Measurements from ENCODE around the gene ZXDC. TPM values are rescaled to one million over a fixed set of nuclear protein-coding genes. Genes with fewer than 3 reads are reported as not detected.

The ZXDC gene
- total RNA-seq, 1 experiment from 2014 or later, result 37.2 TPM

DNA sequence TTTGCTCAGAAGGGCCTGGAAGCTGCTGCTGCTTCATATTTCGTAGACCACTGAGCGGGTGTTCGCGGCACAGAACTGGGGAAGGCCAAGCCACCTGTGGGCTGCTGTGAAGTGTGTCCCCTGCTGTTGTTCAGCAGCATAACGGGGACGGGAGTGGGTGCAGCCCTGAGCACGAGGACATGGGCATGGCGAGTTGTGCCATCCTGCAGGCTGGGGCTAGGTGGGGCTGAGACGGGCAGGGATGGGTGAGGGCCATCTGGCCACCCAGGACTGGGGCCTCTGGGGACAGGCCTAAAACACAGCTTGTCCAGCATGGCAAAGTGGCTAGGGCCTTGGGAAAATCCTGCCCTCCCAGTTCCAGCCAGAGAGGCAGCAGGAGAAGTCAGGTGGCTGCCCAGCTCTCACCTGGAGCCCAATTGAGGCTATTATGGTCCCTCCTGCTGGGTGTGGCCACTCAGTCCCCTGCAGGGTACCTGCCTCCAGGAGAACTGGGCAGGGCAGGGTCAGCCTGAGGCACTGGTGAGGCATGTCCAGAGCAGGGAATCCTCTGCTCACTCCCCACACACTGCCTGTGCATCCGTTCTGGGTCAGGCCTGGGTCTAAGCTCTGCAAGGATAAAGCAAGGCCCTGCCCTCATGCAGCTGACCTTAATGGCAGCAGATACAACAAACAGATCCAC, 51.5 kb downstream of the ZXDC start:
- intact Hi-C loops (cut with micrococcal nuclease), result no loop called here
- no peak overlapping the region for H3K27ac Mint-ChIP-seq (ENCODE audit: low read depth, unreplicated experiment)
- DNase-seq (ENCODE audit: unreplicated experiment), result no peak
- ChIA-PET CTCF (interaction anchor here (1.3 kb wide), 1 partner anchor 290 kb away, joined by 3 read pairs; no protein-coding TSS in a partner anchor), POLR2A (interaction anchor here (0.6 kb wide), 1 partner anchor 291 kb away, joined by 3 read pairs; no protein-coding TSS in a partner anchor)
- H3K4me3 Mint-ChIP-seq (ENCODE audit: unreplicated experiment), result no peak overlapping the region
- H3K9me3 Mint-ChIP-seq (ENCODE audit: unreplicated experiment), result peaks cover 7% of the 10 kb centered on the region
- no TSS peak for BruUV-seq (replicated peaks)
- H3K36me3 Mint-ChIP-seq (ENCODE audit: insufficient read depth, unreplicated experiment), result no peaks in the 10 kb centered on the region
- H3K4me1 Mint-ChIP-seq (ENCODE audit: insufficient read depth, unreplicated experiment), result peaks cover 7% of the 10 kb centered on the region
- H3K27me3 Mint-ChIP-seq (ENCODE audit: insufficient read depth, unreplicated experiment), result no peaks in the 10 kb centered on the region
- TF ChIP-seq CTCF (IDR thresholded peaks at IDR 0.05; ENCODE audit: unreplicated experiment), result no peak

GRCh38 chr3:126423191-126424038, 52.3 kb downstream of the ZXDC start:
- Mint-ChIP-seq H3K4me3 (ENCODE audit: unreplicated experiment) (no peak overlapping the region), H3K4me1 (ENCODE audit: insufficient read depth, unreplicated experiment) (peaks cover 7% of the 10 kb centered on the region), H3K9me3 (ENCODE audit: unreplicated experiment) (peaks cover 7% of the 10 kb centered on the region), H3K27me3 (ENCODE audit: insufficient read depth, unreplicated experiment) (no peaks in the 10 kb centered on the region), H3K36me3 (ENCODE audit: insufficient read depth, unreplicated experiment) (no peaks in the 10 kb centered on the region), H3K27ac (ENCODE audit: low read depth, unreplicated experiment) (no peak overlapping the region)
- BruUV-seq (replicated peaks), result no TSS peak
- ChIA-PET CTCF (interaction anchor here (0.9 kb wide), 1 partner anchor 291 kb away, joined by 3 read pairs; no protein-coding TSS in a partner anchor), POLR2A (interaction anchor here (0.6 kb wide), 2 partner anchors 32 to 291 kb away, joined by 3 read pairs; no protein-coding TSS in a partner anchor)
- intact Hi-C loops (cut with micrococcal nuclease), result no loop called here
- TF ChIP-seq CTCF (IDR thresholded peaks at IDR 0.05; ENCODE audit: unreplicated experiment), result no peak
- no peak for DNase-seq (ENCODE audit: unreplicated experiment)

DNA sequence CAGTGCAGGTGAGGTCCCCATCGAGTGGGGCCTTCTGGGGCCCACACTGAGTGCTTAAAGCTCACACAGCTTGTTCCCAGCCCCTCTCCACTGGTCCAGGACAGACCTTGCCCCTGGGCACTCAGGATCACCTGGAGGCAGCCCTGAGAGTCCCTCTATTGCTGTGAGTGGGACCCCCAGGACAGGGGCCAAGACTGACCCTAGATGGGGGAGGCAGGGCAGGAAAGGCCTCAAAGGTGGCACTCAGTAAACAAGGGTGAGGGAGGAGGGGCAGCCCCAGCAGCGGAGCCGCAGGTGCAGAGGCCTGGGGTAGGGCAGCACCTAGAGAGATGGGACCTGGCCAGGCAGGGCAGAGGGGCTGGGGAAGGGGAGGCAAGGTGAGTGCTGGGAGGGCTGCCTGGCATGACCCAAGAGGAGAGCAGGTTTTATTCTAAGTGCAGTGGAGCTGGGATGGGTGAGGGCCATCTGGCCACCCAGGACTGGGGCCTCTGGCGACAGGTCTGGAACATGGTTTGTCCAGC, 53.1 kb downstream of the ZXDC start:
- intact Hi-C loops (cut with micrococcal nuclease), result no loop called here
- POLR2A ChIA-PET, result no interaction called here
- no TSS peak for BruUV-seq (replicated peaks)
- no peaks in the 10 kb centered on the region for H3K36me3 Mint-ChIP-seq (ENCODE audit: insufficient read depth, unreplicated experiment)
- H3K9me3 Mint-ChIP-seq (ENCODE audit: unreplicated experiment), result peaks cover 7% of the 10 kb centered on the region
- no peak for TF ChIP-seq CTCF (IDR thresholded peaks at IDR 0.05; ENCODE audit: unreplicated experiment)
- H3K27ac Mint-ChIP-seq (ENCODE audit: low read depth, unreplicated experiment), result no peak overlapping the region
- peaks cover 7% of the 10 kb centered on the region for H3K4me1 Mint-ChIP-seq (ENCODE audit: insufficient read depth, unreplicated experiment)
- CTCF ChIA-PET, result interaction anchor here (0.9 kb wide), 1 partner anchor 290 kb away, joined by 3 read pairs; no protein-coding TSS in a partner anchor
- H3K4me3 Mint-ChIP-seq (ENCODE audit: unreplicated experiment), result no peak overlapping the region
- no peak for DNase-seq (ENCODE audit: unreplicated experiment)
- H3K27me3 Mint-ChIP-seq (ENCODE audit: insufficient read depth, unreplicated experiment), result no peaks in the 10 kb centered on the region

DNA sequence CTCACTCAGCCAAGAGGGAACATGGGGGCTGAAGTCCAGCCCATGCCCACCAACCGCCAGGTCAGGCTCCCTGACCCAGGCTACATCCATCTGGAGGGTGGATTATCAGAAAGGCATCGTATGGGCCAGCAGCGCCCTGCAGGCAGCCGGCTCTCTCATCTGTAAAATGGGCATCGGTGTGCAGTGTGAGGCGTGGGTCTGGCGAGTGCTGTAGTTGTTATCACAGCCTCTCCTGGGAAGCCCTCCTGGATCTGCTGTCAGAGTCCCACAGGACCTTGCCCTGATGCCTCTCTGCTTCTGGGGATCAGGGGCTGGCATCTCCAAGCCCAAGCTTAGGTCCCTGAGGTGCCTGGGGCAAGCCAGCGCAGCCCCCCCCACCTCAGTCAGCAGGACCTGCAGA, 53.6 kb downstream of the ZXDC start:
- DNase-seq (ENCODE audit: unreplicated experiment), result no peak
- intact Hi-C loops (cut with micrococcal nuclease), result no loop called here
- H3K4me1 Mint-ChIP-seq (ENCODE audit: insufficient read depth, unreplicated experiment), result peaks cover 7% of the 10 kb centered on the region
- H3K27ac Mint-ChIP-seq (ENCODE audit: low read depth, unreplicated experiment), result no peak overlapping the region
- TF ChIP-seq CTCF (IDR thresholded peaks at IDR 0.05; ENCODE audit: unreplicated experiment), result no peak
- H3K27me3 Mint-ChIP-seq (ENCODE audit: insufficient read depth, unreplicated experiment), result no peaks in the 10 kb centered on the region
- BruUV-seq (replicated peaks), result no TSS peak
- H3K4me3 Mint-ChIP-seq (ENCODE audit: unreplicated experiment), result no peak overlapping the region
- no peaks in the 10 kb centered on the region for H3K36me3 Mint-ChIP-seq (ENCODE audit: insufficient read depth, unreplicated experiment)
- ChIA-PET POLR2A (interaction anchor here (0.7 kb wide), 1 partner anchor 169 kb away, joined by 3 read pairs; no protein-coding TSS in a partner anchor), CTCF (interaction anchor here (0.6 kb wide), 1 partner anchor 1034 kb away, joined by 3 read pairs; no protein-coding TSS in a partner anchor)
- peaks cover 7% of the 10 kb centered on the region for H3K9me3 Mint-ChIP-seq (ENCODE audit: unreplicated experiment)

All from MCF 10A (cell line).